ENCODE measurements around the gene GRIA4.

Gene GRIA4

GRCh38 chr11:105635466-105635865 is 25.6 kb downstream of the GRIA4 start:
- Histone ChIP-seq H3K27ac (ENCODE audit: low read depth, low read length) (no peak overlapping the region), H3K9ac (ENCODE audit: low read depth in 1 of 2, low read length in 2 of 2) (no peak overlapping the region), H3K4me1 (ENCODE audit: control insufficient read depth in 1 of 2, insufficient read depth in 2 of 2, low read length in 2 of 2) (no peaks in the 10 kb centered on the region), H3K27me3 (ENCODE audit: control insufficient read depth in 1 of 2, insufficient read depth in 2 of 2, low read length in 2 of 2) (no peaks in the 10 kb centered on the region), H3K36me3 (ENCODE audit: control insufficient read depth in 1 of 2, insufficient read depth in 2 of 2, low read length in 2 of 2) (no peaks in the 10 kb centered on the region), H3K9me3 (ENCODE audit: control insufficient read depth in 1 of 2, low read length in 2 of 2) (no peaks in the 10 kb centered on the region), H3K4me3 (ENCODE audit: low read depth in 1 of 2, low read length in 2 of 2) (no peak overlapping the region)

GRCh38 chr11:105636496-105636895 is 26.6 kb downstream of the GRIA4 start:
- H3K4me1 ChIP-seq (ENCODE audit: control insufficient read depth in 1 of 2, insufficient read depth in 2 of 2, low read length in 2 of 2) = no peaks in the 10 kb centered on the region
- no peak overlapping the region for H3K27ac ChIP-seq (ENCODE audit: low read depth, low read length)
- no peaks in the 10 kb centered on the region for H3K27me3 ChIP-seq (ENCODE audit: control insufficient read depth in 1 of 2, insufficient read depth in 2 of 2, low read length in 2 of 2)
- H3K4me3 ChIP-seq (ENCODE audit: low read depth in 1 of 2, low read length in 2 of 2) = no peak overlapping the region
- no peaks in the 10 kb centered on the region for H3K36me3 ChIP-seq (ENCODE audit: control insufficient read depth in 1 of 2, insufficient read depth in 2 of 2, low read length in 2 of 2)
- H3K9ac ChIP-seq (ENCODE audit: low read depth in 1 of 2, low read length in 2 of 2) = no peak overlapping the region
- H3K9me3 ChIP-seq (ENCODE audit: control insufficient read depth in 1 of 2, low read length in 2 of 2) = no peaks in the 10 kb centered on the region

- H3K27ac ChIP-seq (ENCODE audit: low read depth, low read length) = no peak overlapping the region
- no peak overlapping the region for H3K4me3 ChIP-seq (ENCODE audit: low read depth in 1 of 2, low read length in 2 of 2)
- no peaks in the 10 kb centered on the region for H3K36me3 ChIP-seq (ENCODE audit: control insufficient read depth in 1 of 2, insufficient read depth in 2 of 2, low read length in 2 of 2)
- H3K27me3 ChIP-seq (ENCODE audit: control insufficient read depth in 1 of 2, insufficient read depth in 2 of 2, low read length in 2 of 2) = no peaks in the 10 kb centered on the region
- H3K9ac ChIP-seq (ENCODE audit: low read depth in 1 of 2, low read length in 2 of 2) = no peak overlapping the region
- no peaks in the 10 kb centered on the region for H3K4me1 ChIP-seq (ENCODE audit: control insufficient read depth in 1 of 2, insufficient read depth in 2 of 2, low read length in 2 of 2)
- no peaks in the 10 kb centered on the region for H3K9me3 ChIP-seq (ENCODE audit: control insufficient read depth in 1 of 2, low read length in 2 of 2)
Observed at GRCh38 chr11:105639527-105639926, 29.7 kb downstream of the GRIA4 start.

GRCh38 chr11:105641433-105641832 is 31.6 kb downstream of the GRIA4 start:
- no peaks in the 10 kb centered on the region for H3K36me3 ChIP-seq (ENCODE audit: control insufficient read depth in 1 of 2, insufficient read depth in 2 of 2, low read length in 2 of 2)
- H3K9ac ChIP-seq (ENCODE audit: low read depth in 1 of 2, low read length in 2 of 2) = no peak overlapping the region
- no peaks in the 10 kb centered on the region for H3K9me3 ChIP-seq (ENCODE audit: control insufficient read depth in 1 of 2, low read length in 2 of 2)
- H3K4me3 ChIP-seq (ENCODE audit: low read depth in 1 of 2, low read length in 2 of 2) = no peak overlapping the region
- H3K27me3 ChIP-seq (ENCODE audit: control insufficient read depth in 1 of 2, insufficient read depth in 2 of 2, low read length in 2 of 2) = no peaks in the 10 kb centered on the region
- H3K27ac ChIP-seq (ENCODE audit: low read depth, low read length) = no peak overlapping the region
- no peaks in the 10 kb centered on the region for H3K4me1 ChIP-seq (ENCODE audit: control insufficient read depth in 1 of 2, insufficient read depth in 2 of 2, low read length in 2 of 2)

GRCh38 chr11:105642870-105643269 is 33.0 kb downstream of the GRIA4 start:
- Histone ChIP-seq H3K27ac (ENCODE audit: low read depth, low read length) (no peak overlapping the region), H3K4me1 (ENCODE audit: control insufficient read depth in 1 of 2, insufficient read depth in 2 of 2, low read length in 2 of 2) (no peaks in the 10 kb centered on the region), H3K4me3 (ENCODE audit: low read depth in 1 of 2, low read length in 2 of 2) (no peak overlapping the region), H3K27me3 (ENCODE audit: control insufficient read depth in 1 of 2, insufficient read depth in 2 of 2, low read length in 2 of 2) (no peaks in the 10 kb centered on the region), H3K9me3 (ENCODE audit: control insufficient read depth in 1 of 2, low read length in 2 of 2) (no peaks in the 10 kb centered on the region), H3K9ac (ENCODE audit: low read depth in 1 of 2, low read length in 2 of 2) (no peak overlapping the region), H3K36me3 (ENCODE audit: control insufficient read depth in 1 of 2, insufficient read depth in 2 of 2, low read length in 2 of 2) (no peaks in the 10 kb centered on the region)

GRCh38 chr11:105644839-105645573 is 35.1 kb downstream of the GRIA4 start:
- Histone ChIP-seq H3K9me3 (ENCODE audit: control insufficient read depth in 1 of 2, low read length in 2 of 2) (no peaks in the 10 kb centered on the region), H3K4me3 (ENCODE audit: low read depth in 1 of 2, low read length in 2 of 2) (no peak overlapping the region), H3K4me1 (ENCODE audit: control insufficient read depth in 1 of 2, insufficient read depth in 2 of 2, low read length in 2 of 2) (no peaks in the 10 kb centered on the region), H3K27me3 (ENCODE audit: control insufficient read depth in 1 of 2, insufficient read depth in 2 of 2, low read length in 2 of 2) (no peaks in the 10 kb centered on the region), H3K27ac (ENCODE audit: low read depth, low read length) (no peak overlapping the region), H3K9ac (ENCODE audit: low read depth in 1 of 2, low read length in 2 of 2) (no peak overlapping the region), H3K36me3 (ENCODE audit: control insufficient read depth in 1 of 2, insufficient read depth in 2 of 2, low read length in 2 of 2) (no peaks in the 10 kb centered on the region)

- Histone ChIP-seq H3K9ac (ENCODE audit: low read depth in 1 of 2, low read length in 2 of 2) (no peak overlapping the region), H3K4me1 (ENCODE audit: control insufficient read depth in 1 of 2, insufficient read depth in 2 of 2, low read length in 2 of 2) (no peaks in the 10 kb centered on the region), H3K9me3 (ENCODE audit: control insufficient read depth in 1 of 2, low read length in 2 of 2) (no peaks in the 10 kb centered on the region), H3K27me3 (ENCODE audit: control insufficient read depth in 1 of 2, insufficient read depth in 2 of 2, low read length in 2 of 2) (no peaks in the 10 kb centered on the region), H3K4me3 (ENCODE audit: low read depth in 1 of 2, low read length in 2 of 2) (no peak overlapping the region), H3K27ac (ENCODE audit: low read depth, low read length) (no peak overlapping the region), H3K36me3 (ENCODE audit: control insufficient read depth in 1 of 2, insufficient read depth in 2 of 2, low read length in 2 of 2) (no peaks in the 10 kb centered on the region)
Observed at GRCh38 chr11:105647780-105648179, 37.9 kb downstream of the GRIA4 start.

- no peaks in the 10 kb centered on the region for H3K27me3 ChIP-seq (ENCODE audit: control insufficient read depth in 1 of 2, insufficient read depth in 2 of 2, low read length in 2 of 2)
Observed at GRCh38 chr11:105648762-105649161, 38.9 kb downstream of the GRIA4 start.

GRCh38 chr11:105665281-105665680 is 55.4 kb downstream of the GRIA4 start:
- no peaks in the 10 kb centered on the region for H3K4me1 ChIP-seq (ENCODE audit: control insufficient read depth in 1 of 2, insufficient read depth in 2 of 2, low read length in 2 of 2)

More at GRCh38 chr11:105648762-105649161, 38.9 kb downstream of the GRIA4 start:
- H3K36me3 ChIP-seq (ENCODE audit: control insufficient read depth in 1 of 2, insufficient read depth in 2 of 2, low read length in 2 of 2) = no peaks in the 10 kb centered on the region
- H3K27ac ChIP-seq (ENCODE audit: low read depth, low read length) = no peak overlapping the region
- no peaks in the 10 kb centered on the region for H3K9me3 ChIP-seq (ENCODE audit: control insufficient read depth in 1 of 2, low read length in 2 of 2)
- H3K4me3 ChIP-seq (ENCODE audit: low read depth in 1 of 2, low read length in 2 of 2) = no peak overlapping the region
- H3K4me1 ChIP-seq (ENCODE audit: control insufficient read depth in 1 of 2, insufficient read depth in 2 of 2, low read length in 2 of 2) = no peaks in the 10 kb centered on the region
- no peak overlapping the region for H3K9ac ChIP-seq (ENCODE audit: low read depth in 1 of 2, low read length in 2 of 2)

GRCh38 chr11:105667441-105667840 is 57.6 kb downstream of the GRIA4 start:
- no peaks in the 10 kb centered on the region for H3K9me3 ChIP-seq (ENCODE audit: control insufficient read depth in 1 of 2, low read length in 2 of 2)
- H3K27ac ChIP-seq (ENCODE audit: low read depth, low read length) = no peak overlapping the region
- no peaks in the 10 kb centered on the region for H3K36me3 ChIP-seq (ENCODE audit: control insufficient read depth in 1 of 2, insufficient read depth in 2 of 2, low read length in 2 of 2)
- no peak overlapping the region for H3K4me3 ChIP-seq (ENCODE audit: low read depth in 1 of 2, low read length in 2 of 2)
- no peaks in the 10 kb centered on the region for H3K27me3 ChIP-seq (ENCODE audit: control insufficient read depth in 1 of 2, insufficient read depth in 2 of 2, low read length in 2 of 2)
- no peak overlapping the region for H3K9ac ChIP-seq (ENCODE audit: low read depth in 1 of 2, low read length in 2 of 2)
- no peaks in the 10 kb centered on the region for H3K4me1 ChIP-seq (ENCODE audit: control insufficient read depth in 1 of 2, insufficient read depth in 2 of 2, low read length in 2 of 2)

More at GRCh38 chr11:105665281-105665680, 55.4 kb downstream of the GRIA4 start:
- Histone ChIP-seq H3K9me3 (ENCODE audit: control insufficient read depth in 1 of 2, low read length in 2 of 2) (no peaks in the 10 kb centered on the region), H3K27me3 (ENCODE audit: control insufficient read depth in 1 of 2, insufficient read depth in 2 of 2, low read length in 2 of 2) (no peaks in the 10 kb centered on the region), H3K9ac (ENCODE audit: low read depth in 1 of 2, low read length in 2 of 2) (no peak overlapping the region), H3K27ac (ENCODE audit: low read depth, low read length) (no peak overlapping the region), H3K36me3 (ENCODE audit: control insufficient read depth in 1 of 2, insufficient read depth in 2 of 2, low read length in 2 of 2) (no peaks in the 10 kb centered on the region), H3K4me3 (ENCODE audit: low read depth in 1 of 2, low read length in 2 of 2) (no peak overlapping the region)
